ENCODE measurements around the gene ATP1A4.

GRCh38 chr1:160143695-160144094 lies 7.7 kb upstream of the ATP1A4 start:
- TF ChIP-seq BCL11A (tag by site-specific recombination; IDR thresholded peaks at IDR 0.05; ENCODE audit: low read depth) (no peak), CTCF (tag by site-specific recombination; IDR thresholded peaks at IDR 0.05) (no peak), YY1 (tag by site-specific recombination; IDR thresholded peaks at IDR 0.05) (no peak), ZNF112 (tag by site-specific recombination; IDR thresholded peaks at IDR 0.05) (no peak), ZNF580 (tag by site-specific recombination; IDR thresholded peaks at IDR 0.05) (no peak), ZNF19 (tag by site-specific recombination; IDR thresholded peaks at IDR 0.05; ENCODE audit: low read depth) (no peak), ZFP69B (tag by site-specific recombination; IDR thresholded peaks at IDR 0.05) (no peak), ZBTB17 (tag by site-specific recombination; IDR thresholded peaks at IDR 0.05) (no peak), ZSCAN30 (tag by site-specific recombination; IDR thresholded peaks at IDR 0.05) (no peak), ATF2 (tag by site-specific recombination; IDR thresholded peaks at IDR 0.05; ENCODE audit: low read depth) (no peak), ZSCAN4 (tag by site-specific recombination; IDR thresholded peaks at IDR 0.05) (no peak), ZNF423 (tag by site-specific recombination; IDR thresholded peaks at IDR 0.05) (no peak), REST (tag by site-specific recombination; IDR thresholded peaks at IDR 0.05) (no peak)
